Stimulated activated CD4-positive, alpha-beta T cell treated with anti-CD3 and anti-CD28 coated beads, Interleukin-4, amount 100 ng/mL, for 1 hour (primary cell): Measurements from ENCODE around the gene OTOG.

Experiments used
- DNase-seq: peaks from one replicate; pipeline ENCODE4 v3.0.0-alpha.2; 2020

Gene OTOG, protein sequence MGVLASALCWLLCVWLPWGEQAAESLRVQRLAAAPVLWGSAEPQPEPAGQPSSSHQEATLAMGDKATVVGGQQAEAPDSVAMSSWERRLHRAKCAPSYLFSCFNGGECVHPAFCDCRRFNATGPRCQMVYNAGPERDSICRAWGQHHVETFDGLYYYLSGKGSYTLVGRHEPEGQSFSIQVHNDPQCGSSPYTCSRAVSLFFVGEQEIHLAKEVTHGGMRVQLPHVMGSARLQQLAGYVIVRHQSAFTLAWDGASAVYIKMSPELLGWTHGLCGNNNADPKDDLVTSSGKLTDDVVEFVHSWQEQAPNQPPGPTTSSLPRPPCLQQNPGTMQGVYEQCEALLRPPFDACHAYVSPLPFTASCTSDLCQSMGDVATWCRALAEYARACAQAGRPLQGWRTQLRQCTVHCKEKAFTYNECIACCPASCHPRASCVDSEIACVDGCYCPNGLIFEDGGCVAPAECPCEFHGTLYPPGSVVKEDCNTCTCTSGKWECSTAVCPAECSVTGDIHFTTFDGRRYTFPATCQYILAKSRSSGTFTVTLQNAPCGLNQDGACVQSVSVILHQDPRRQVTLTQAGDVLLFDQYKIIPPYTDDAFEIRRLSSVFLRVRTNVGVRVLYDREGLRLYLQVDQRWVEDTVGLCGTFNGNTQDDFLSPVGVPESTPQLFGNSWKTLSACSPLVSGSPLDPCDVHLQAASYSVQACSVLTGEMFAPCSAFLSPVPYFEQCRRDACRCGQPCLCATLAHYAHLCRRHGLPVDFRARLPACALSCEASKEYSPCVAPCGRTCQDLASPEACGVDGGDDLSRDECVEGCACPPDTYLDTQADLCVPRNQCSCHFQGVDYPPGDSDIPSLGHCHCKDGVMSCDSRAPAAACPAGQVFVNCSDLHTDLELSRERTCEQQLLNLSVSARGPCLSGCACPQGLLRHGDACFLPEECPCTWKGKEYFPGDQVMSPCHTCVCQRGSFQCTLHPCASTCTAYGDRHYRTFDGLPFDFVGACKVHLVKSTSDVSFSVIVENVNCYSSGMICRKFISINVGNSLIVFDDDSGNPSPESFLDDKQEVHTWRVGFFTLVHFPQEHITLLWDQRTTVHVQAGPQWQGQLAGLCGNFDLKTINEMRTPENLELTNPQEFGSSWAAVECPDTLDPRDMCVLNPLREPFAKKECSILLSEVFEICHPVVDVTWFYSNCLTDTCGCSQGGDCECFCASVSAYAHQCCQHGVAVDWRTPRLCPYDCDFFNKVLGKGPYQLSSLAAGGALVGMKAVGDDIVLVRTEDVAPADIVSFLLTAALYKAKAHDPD (N-terminal part only)

DNA sequence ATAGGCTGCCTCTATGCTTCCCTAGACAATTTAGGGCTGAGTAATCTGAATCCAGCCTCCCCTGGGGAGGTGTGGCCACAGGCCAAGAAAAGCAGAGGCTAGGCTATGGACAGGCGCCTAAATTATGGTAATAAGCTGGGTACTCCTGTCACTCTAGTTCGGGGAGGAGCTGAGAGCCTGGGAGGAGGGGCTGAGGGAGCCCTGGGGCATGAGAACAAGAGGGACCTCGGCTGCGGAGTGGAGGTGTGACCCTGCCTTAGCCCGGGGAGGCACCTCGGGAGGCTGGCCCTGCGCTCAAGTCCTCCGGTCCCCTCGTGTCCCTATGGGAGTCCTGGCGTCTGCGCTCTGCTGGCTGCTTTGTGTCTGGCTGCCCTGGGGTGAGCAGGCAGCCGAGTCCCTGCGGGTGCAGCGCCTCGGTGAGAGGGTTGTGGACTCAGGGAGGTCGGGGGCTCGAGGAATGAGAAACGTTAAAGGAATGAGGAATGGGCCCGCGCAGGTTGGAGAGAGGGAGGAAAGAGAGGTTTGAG, at the start of gene OTOG:
Gene OTOG (plus strand): TSS at position 209 of the 527 bp plus-strand sequence. CDS start 114 bp downstream, at position 323.
- DNase-seq, result no peak

DNA sequence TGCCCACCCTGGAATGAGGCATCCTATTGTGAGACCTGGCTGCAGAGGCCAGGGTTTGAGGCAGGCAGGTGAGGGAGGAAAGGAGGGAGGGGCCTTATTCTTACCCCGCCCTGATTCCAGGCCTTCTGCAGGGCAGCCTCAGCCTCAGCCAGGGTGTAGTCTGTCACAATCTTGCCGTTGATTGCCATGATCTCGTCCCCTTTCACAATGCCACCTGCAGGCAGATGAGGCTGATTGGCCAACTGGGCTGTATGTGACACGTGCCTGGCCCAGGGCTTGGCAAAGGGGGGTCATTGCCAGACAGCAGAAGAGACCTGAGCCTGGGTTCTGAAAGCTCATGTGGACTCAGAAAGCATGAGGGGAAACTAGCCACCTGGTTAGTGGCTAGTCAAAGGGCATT, 49.0 kb upstream of the OTOG start:
- DNase-seq, result no peak

GRCh38 chr11:17498475-17498874, 48.6 kb upstream of the OTOG start:
- no peak for DNase-seq

DNA sequence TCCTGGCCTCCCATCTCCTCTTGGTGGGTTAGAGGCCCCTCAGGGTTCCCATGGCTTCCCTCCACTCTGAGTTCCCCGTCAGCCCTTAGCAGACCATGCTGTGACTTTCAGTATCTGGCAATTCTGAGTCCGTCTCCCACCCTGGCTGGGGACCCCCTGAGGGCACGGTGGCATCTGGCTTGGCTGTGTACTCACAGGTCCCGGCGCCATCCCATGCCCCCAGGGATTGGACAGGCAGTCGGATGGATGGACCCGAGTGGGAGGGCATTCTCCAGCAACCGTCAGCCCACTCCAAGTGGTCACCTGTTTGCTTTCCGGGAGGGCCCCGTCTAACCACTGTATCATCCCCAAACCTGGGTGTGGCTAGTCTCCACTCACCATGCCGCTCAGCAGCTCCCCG, 46.4 kb upstream of the OTOG start:
- no peak for DNase-seq

DNA sequence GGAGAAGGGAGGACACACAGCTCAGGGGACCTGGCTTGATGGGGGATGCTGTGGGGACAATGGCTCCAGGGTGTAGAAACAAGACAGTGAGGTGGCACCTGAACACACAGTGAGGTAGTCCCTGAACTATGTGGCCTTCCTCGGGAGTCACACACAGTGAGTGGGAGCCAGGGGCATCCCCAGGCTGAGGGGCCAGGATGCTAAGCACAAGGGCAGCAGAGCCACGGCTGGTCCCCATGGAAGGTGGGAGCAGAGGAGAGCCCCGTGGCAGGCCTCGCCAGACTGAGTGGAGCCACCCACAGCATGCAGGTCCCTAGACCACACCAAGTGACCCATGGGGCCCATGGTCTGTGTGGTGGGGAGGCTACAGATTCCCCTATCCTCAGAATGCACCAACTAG, 44.4 kb upstream of the OTOG start:
- no peak for DNase-seq

- DNase-seq, result peak; percentile 85
Observed at GRCh38 chr11:17504330-17505107, 42.5 kb upstream of the OTOG start.

DNA sequence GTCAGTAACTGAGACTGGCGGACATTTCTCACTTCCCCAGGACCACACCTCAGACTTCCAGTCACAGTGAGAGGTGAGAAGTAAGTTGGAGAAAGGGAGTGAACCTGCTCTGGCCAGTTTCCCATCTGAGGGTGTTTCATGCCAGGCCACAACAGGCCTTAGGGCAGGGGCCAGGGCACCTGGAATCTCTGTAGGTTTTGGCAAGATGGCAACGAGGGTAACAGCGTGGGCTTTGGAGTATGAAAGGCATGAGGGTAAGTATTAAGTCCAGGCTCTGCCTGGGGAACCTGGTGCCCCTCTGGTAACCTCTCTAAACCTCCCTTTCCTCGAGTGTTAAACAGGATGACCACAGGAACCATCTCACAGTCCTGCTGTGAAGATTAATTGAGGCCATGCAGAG, 41.9 kb upstream of the OTOG start:
- DNase-seq, result no peak

DNA sequence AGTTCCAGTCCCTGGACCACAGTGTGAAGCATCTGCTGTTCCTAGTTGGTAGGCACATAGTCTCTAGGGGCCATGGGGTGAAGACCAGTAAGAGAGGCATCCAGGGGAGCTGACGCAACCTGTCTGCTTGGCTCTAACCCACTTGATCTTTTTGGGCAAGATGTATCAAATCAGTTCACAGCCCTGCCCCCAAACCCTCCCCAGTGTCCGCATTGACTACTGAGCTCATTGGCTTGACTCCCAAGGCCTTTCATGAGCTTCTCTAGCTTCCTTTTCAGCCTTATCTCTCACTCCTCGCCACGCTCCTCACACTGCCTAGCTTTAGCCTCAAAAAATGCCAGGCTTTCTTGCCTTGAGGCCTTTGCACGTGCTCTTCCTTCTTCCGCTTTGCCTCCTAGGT, 40.7 kb upstream of the OTOG start:
- DNase-seq, result no peak

- no peak for DNase-seq
Observed at GRCh38 chr11:17506942-17507341, 40.1 kb upstream of the OTOG start.

- DNase-seq, result no peak
Observed at GRCh38 chr11:17507773-17508172, 39.3 kb upstream of the OTOG start.

- DNase-seq, result no peak
Observed at GRCh38 chr11:17508306-17508705, 38.8 kb upstream of the OTOG start.

- DNase-seq, result no peak
Observed at GRCh38 chr11:17508791-17509190, 38.3 kb upstream of the OTOG start.

DNA sequence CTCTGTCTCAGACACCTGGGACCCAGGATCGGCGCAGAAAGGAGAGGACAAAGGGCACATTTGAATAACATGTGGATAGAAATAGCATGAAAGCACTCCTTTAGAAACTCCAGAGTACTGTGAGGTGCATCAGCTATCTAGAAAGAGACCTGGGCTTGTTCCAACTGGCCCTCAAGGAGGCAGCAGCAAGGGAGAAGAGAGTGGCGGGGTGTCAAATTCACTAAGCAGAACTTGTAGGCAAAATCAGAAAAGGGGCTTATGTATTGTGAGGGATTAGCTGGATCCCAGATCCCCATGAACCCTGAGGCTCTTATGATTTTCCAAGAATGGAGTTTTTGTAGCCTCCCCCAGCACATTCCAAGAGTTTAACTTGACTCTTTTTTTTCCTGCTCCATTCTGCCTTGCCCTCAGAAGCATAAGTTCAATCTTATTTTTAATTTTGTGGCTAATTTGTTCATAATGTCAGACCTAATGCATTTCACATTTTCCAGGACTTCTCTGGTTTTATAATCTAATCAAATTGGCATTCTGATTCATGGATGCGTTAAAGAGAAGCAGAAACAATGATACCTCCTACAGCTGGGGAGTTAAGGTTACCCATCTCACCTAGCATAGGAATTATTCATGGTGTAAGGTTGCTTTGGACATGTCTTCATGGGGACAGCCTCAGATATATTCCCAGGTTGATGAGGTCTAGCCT, 36.4 kb upstream of the OTOG start:
- DNase-seq, result no peak

DNA sequence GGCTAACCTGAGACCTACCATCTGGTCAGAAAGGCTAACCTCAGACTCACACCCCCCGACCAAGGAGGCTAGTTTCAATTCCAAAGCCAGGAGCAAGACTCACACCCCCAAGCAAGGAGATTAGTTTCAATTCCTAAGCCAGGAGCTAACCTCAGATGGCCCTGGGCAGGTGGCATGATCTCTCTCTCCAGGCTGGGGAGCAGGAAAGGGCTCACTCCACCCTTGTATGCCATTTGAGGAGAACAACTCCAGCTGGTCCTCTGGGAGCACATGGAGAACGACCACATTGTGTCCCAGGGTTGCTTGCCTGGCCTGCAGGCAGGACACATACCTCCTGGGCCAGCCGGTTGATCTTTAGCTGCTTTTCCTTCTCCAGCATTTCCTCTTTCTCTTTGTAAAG, 35.5 kb upstream of the OTOG start:
- no peak for DNase-seq

DNA sequence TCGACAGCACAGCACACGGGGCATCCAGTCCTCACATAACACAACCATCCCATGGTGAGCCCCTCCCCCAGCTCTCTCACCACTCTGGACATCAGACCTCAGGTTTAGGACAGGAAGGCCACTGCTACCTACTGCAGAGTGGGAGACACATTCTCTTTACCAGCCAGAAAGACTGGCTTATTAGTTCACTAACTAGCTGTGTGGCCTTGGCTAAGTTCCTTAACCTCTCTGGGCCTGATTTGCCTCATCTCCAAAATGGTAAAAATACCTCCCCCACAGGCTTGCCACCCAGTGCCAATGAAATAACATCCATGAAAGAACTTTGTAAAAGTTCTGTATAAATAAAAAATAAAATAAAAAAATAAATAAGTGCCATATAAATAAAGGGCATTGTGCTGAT, 35.0 kb upstream of the OTOG start:
- DNase-seq, result no peak

DNA sequence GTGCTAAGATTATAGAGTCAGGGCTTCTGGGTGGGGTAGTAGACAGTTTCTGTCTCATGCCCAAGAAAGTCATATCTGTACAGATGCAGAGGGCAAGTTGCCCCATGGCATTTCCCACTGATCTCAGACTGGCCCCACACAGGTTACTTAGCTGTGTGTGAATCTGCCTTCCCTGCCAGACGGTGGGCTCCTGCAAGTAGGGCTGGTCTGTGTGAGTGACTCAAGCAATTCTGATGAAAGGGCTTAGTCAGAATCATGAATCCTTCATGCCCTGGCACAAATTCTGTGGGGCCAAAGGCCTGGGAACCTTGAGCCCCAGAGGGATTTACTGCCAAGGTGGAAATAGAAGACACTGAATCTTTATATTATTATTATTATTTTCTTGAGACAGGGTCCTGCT, 33.2 kb upstream of the OTOG start:
- DNase-seq, result no peak

GRCh38 chr11:17514476-17514875, 32.6 kb upstream of the OTOG start:
- DNase-seq, result no peak

DNA sequence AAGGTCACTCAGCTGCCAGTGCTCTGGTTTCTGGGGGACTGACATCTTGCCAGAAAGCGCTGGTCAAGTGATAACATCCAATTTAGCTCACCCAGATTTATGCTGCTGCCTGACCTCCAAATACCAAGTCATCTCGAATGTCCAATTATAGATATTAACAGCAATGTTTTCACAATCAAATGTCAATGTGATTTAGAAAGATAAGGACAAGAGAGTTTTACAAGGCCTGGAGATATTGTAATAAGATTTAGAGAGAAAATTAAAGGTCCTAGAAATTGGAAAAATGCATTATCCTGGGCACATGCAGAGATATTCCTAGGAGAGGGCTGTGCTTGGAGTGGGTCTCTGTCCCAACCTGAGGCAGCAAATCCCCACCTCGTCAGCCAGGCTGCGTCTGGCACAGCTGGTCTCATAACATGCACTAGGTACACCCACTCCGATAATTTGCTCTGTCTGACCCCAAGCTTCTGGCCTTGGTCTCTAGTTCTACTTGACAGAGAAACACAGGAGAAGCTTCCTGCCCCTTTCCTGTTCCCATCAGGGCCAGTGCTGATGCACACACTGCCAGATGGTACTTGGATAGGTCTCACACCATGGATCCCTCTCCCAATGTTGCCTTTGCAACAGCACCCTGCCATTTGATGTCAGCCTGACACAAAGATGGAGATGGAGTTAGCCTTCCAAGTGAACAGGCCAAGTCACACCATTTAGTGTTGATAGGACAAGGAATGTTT, 31.4 kb upstream of the OTOG start:
- DNase-seq, result no peak

- DNase-seq, result no peak
Observed at GRCh38 chr11:17516551-17517150, 30.4 kb upstream of the OTOG start.

GRCh38 chr11:17517186-17517585, 29.9 kb upstream of the OTOG start:
- DNase-seq, result no peak
